ENCODE measurements around the gene ZNF613.
"Not testable (repeated sequence)": the region's sequence is repeated elsewhere in the genome, so short reads cannot be mapped to it uniquely, and the experiment has no call there.

The ZNF613 gene

GRCh38 chr19:51926784-51927741 is at the start of gene ZNF613:
Gene ZNF613 (plus strand): TSS chr19:51927472. CDS start chr19:51936221, 8,749 bp downstream.
- peak; percentile 87 for DNase-seq

GRCh38 chr19:51882518-51882917 is 44.8 kb upstream of the ZNF613 start:
- DNase-seq = no peak

- no peak for DNase-seq
These were observed 42.6 kb upstream of the ZNF613 start for GRCh38 chr19:51884713-51885112.

- peak; percentile 68 for DNase-seq
These were observed 39.5 kb upstream of the ZNF613 start, which contains the start of gene ZNF577 for GRCh38 chr19:51887522-51888498. Gene ZNF577 (minus strand): TSS chr19:51887951. CDS start chr19:51880382, 7,569 bp downstream.

GRCh38 chr19:51889934-51890333 is 37.3 kb upstream of the ZNF613 start:
- DNase-seq = no peak

- DNase-seq = no peak
These were observed 36.0 kb upstream of the ZNF613 start for GRCh38 chr19:51891193-51891747.

GRCh38 chr19:51901860-51902259 is 25.4 kb upstream of the ZNF613 start:
- no peak for DNase-seq

GRCh38 chr19:51903192-51903591 is 24.1 kb upstream of the ZNF613 start:
- DNase-seq = no peak

- DNase-seq = peak; percentile 86
These were observed 22.7 kb upstream of the ZNF613 start, which contains the start of gene ZNF649 for GRCh38 chr19:51904331-51905165. Gene ZNF649 (minus strand): TSS chr19:51905017. CDS start chr19:51900107, 4,910 bp downstream.

- no peak for DNase-seq
These were observed 22.1 kb upstream of the ZNF613 start for GRCh38 chr19:51905206-51905605.

GRCh38 chr19:51905639-51906038 is 21.6 kb upstream of the ZNF613 start:
- not testable (repeated sequence) for DNase-seq

GRCh38 chr19:51906108-51906507 is 21.2 kb upstream of the ZNF613 start:
- DNase-seq = not testable (repeated sequence)

- not testable (repeated sequence) for DNase-seq
These were observed 19.3 kb upstream of the ZNF613 start for GRCh38 chr19:51907981-51908380.

- no peak for DNase-seq
These were observed 11.9 kb upstream of the ZNF613 start for GRCh38 chr19:51915324-51915867.

- no peak for DNase-seq
These were observed 11.1 kb upstream of the ZNF613 start for GRCh38 chr19:51916167-51916566.

GRCh38 chr19:51919606-51920005 is 7.7 kb upstream of the ZNF613 start:
- DNase-seq = no peak

GRCh38 chr19:51921949-51922348 is 5.3 kb upstream of the ZNF613 start:
- no peak for DNase-seq

- no peak for DNase-seq
These were observed 867 bp upstream of the ZNF613 start for GRCh38 chr19:51926426-51926783.

- no peak for DNase-seq
These were observed 587 bp downstream of the ZNF613 start for GRCh38 chr19:51927859-51928258.

GRCh38 chr19:51931921-51932320 is 4.6 kb downstream of the ZNF613 start:
- DNase-seq = no peak

- no peak for DNase-seq
These were observed 11.7 kb downstream of the ZNF613 start for GRCh38 chr19:51938936-51939335.
